CD4-positive, alpha-beta memory T cell (primary cell): Measurements from ENCODE around the gene SUPT4H1. TPM values are rescaled to one million over a fixed set of nuclear protein-coding genes. Genes with fewer than 3 reads are reported as not detected.

ENCODE experiments used
- CTCF ChIA-PET: fragments of 350-600 bp; sonication (Branson Sonifier 250); formaldehyde crosslinking; loops from one replicate; lab custom pipeline; 2021; ENCODE audit warnings: inconsistent platforms; ENCODE audit not compliant: partially characterized antibody; lab: Charles Lee
- POLR2A ChIA-PET: fragments of 350-600 bp; sonication (Branson Sonifier 250); formaldehyde crosslinking; loops from one replicate; lab custom pipeline; 2021; ENCODE audit not compliant: partially characterized antibody; lab: Charles Lee
- DNase-seq, 5 donors: peaks; one replicate each; pipeline versions ENCODE4 v3.0.0 to v3.0.0-alpha.2; 2020 to 2022; ENCODE audit warnings: mixed read lengths in 1 of 5
- H3K27ac ChIP-seq: one replicate; pipeline ENCODE4 v1.7.0; 2013; ENCODE audit warnings: low read depth, low read length
- H3K27me3 ChIP-seq: 2 replicates; pipeline ENCODE4 v1.7.0; 2013; ENCODE audit warnings: mild to moderate bottlenecking, low read length, moderate library complexity; ENCODE audit not compliant: insufficient read depth
- H3K36me3 ChIP-seq: 2 replicates; pipeline ENCODE4 v1.7.0; 2013; ENCODE audit warnings: mild to moderate bottlenecking, low read length, moderate library complexity; ENCODE audit not compliant: insufficient read depth
- H3K4me1 ChIP-seq: 2 replicates; pipeline ENCODE4 v1.7.0; 2013; ENCODE audit warnings: mild to moderate bottlenecking, low read length, moderate library complexity; ENCODE audit not compliant: insufficient read depth
- H3K4me3 ChIP-seq, 2 donors: one replicate each; pipeline ENCODE4 v1.7.0; 2013; ENCODE audit warnings: low read length in 2 of 2, mild to moderate bottlenecking in 1 of 2
- H3K9me3 ChIP-seq, 2 donors: one replicate each; pipeline ENCODE4 v1.7.0; 2013; ENCODE audit warnings: low read length in 2 of 2, control low read depth in 1 of 2; ENCODE audit not compliant: control insufficient read depth in 1 of 2
- H3K27ac Mint-ChIP-seq, 7 donors: one replicate each; pipeline ENCODE4 v1.8.0; 2020 to 2021; ENCODE audit warnings: mixed read lengths in 7 of 7, mild to moderate bottlenecking in 6 of 7, inconsistent platforms in 3 of 7, moderate library complexity in 3 of 7
- H3K27me3 Mint-ChIP-seq, 2 donors: one replicate each; pipeline ENCODE4 v1.8.0; 2020 to 2021; ENCODE audit warnings: mixed read lengths in 2 of 2
- H3K36me3 Mint-ChIP-seq, 2 donors: one replicate each; pipeline ENCODE4 v1.8.0; 2020 to 2021; ENCODE audit warnings: mixed read lengths in 2 of 2, inconsistent platforms in 1 of 2, mild to moderate bottlenecking in 1 of 2
- H3K4me1 Mint-ChIP-seq, 4 donors: one replicate each; pipeline ENCODE4 v1.8.0; 2020 to 2021; ENCODE audit warnings: mixed read lengths in 4 of 4, mild to moderate bottlenecking in 1 of 4
- H3K4me3 Mint-ChIP-seq, 8 donors: one replicate each; pipeline ENCODE4 v1.8.0; 2020 to 2021; ENCODE audit warnings: mixed read lengths in 8 of 8, mild to moderate bottlenecking in 7 of 8, moderate library complexity in 6 of 8, inconsistent platforms in 3 of 8
- H3K9me3 Mint-ChIP-seq, 8 donors: one replicate each; pipeline ENCODE4 v1.8.0; 2020 to 2021; ENCODE audit warnings: mixed read lengths in 8 of 8, mild to moderate bottlenecking in 5 of 8, inconsistent platforms in 3 of 8, moderate library complexity in 1 of 8
- intact Hi-C: fragments of 100-400 bp; cut with micrococcal nuclease; formaldehyde crosslinking; loops from one replicate; pipeline ENCODE4 v1.15.1; 2023
- polyA plus RNA-seq, 2 donors: library from polyadenylated mRNA; unstranded; fragments of 300-500 nt; fragmentation: Illumina TruSeq; gene quantifications; one replicate each; pipeline ENCODE4 v1.2.3, GENCODE V29; 2021
- total RNA-seq, 2 experiments: library from RNA; stranded (reverse); gene quantifications; one replicate each; pipeline ENCODE4 v1.2.3, GENCODE V29; 2021

The SUPT4H1 gene
- total and polyA plus RNA-seq, 4 experiments from 2014 or later = 61.4 to 120 (median 84.8) TPM

- DNase-seq = no peak
- CTCF ChIA-PET = no interaction called here
- H3K27me3 Mint-ChIP-seq = no peaks in the 10 kb centered on the region
- no peaks in the 10 kb centered on the region for H3K27me3 ChIP-seq
- H3K27ac ChIP-seq = no peak overlapping the region
- POLR2A ChIA-PET = interaction anchor here (1.3 kb wide), 1 partner anchor 48 kb away, joined by 3 read pairs; no protein-coding TSS in a partner anchor
- no peaks in the 10 kb centered on the region for H3K9me3 Mint-ChIP-seq
- H3K4me3 Mint-ChIP-seq = no peak overlapping the region
- H3K4me1 ChIP-seq = peaks cover 24% of the 10 kb centered on the region
- H3K4me3 ChIP-seq = no peak overlapping the region
- no peaks in the 10 kb centered on the region for H3K9me3 ChIP-seq
- H3K36me3 Mint-ChIP-seq = peaks cover 1 to 8% of the 10 kb centered on the region in 2 donors
- no peak overlapping the region for H3K27ac Mint-ChIP-seq
- intact Hi-C loops = no loop called here
- H3K36me3 ChIP-seq = no peaks in the 10 kb centered on the region
- peaks cover 20 to 33% (median 21%) of the 10 kb centered on the region in 4 donors for H3K4me1 Mint-ChIP-seq
Observed at GRCh38 chr17:58375811-58376210, 23.8 kb upstream of the SUPT4H1 start.

- H3K27ac ChIP-seq = no peak overlapping the region
- ChIA-PET POLR2A (no interaction called here), CTCF (no interaction called here)
- intact Hi-C loops = no loop called here
- H3K9me3 ChIP-seq = no peaks in the 10 kb centered on the region
- H3K27ac Mint-ChIP-seq = no peak overlapping the region
- H3K4me3 Mint-ChIP-seq = no peak overlapping the region
- peaks cover 1 to 8% of the 10 kb centered on the region in 2 donors for H3K36me3 Mint-ChIP-seq
- no peak overlapping the region for H3K4me3 ChIP-seq
- H3K4me1 ChIP-seq = peaks cover 19% of the 10 kb centered on the region
- H3K4me1 Mint-ChIP-seq = peaks cover 20 to 30% (median 21%) of the 10 kb centered on the region in 4 donors
- no peak for DNase-seq
- H3K27me3 Mint-ChIP-seq = no peaks in the 10 kb centered on the region
- H3K9me3 Mint-ChIP-seq = no peaks in the 10 kb centered on the region
- no peaks in the 10 kb centered on the region for H3K27me3 ChIP-seq
- no peaks in the 10 kb centered on the region for H3K36me3 ChIP-seq
Observed at GRCh38 chr17:58375256-58375655, 23.3 kb upstream of the SUPT4H1 start.

- peaks cover 6 to 16% (median 14%) of the 10 kb centered on the region in 4 donors for H3K4me1 Mint-ChIP-seq
- no peaks in the 10 kb centered on the region for H3K9me3 Mint-ChIP-seq
- H3K36me3 ChIP-seq = no peaks in the 10 kb centered on the region
- H3K4me1 ChIP-seq = peaks cover 6% of the 10 kb centered on the region
- ChIA-PET CTCF (no interaction called here), POLR2A (no interaction called here)
- H3K27me3 Mint-ChIP-seq = no peaks in the 10 kb centered on the region
- H3K27me3 ChIP-seq = no peaks in the 10 kb centered on the region
- no peak overlapping the region for H3K4me3 ChIP-seq
- H3K27ac ChIP-seq = no peak overlapping the region
- peaks cover 1 to 8% of the 10 kb centered on the region in 2 donors for H3K36me3 Mint-ChIP-seq
- H3K9me3 ChIP-seq = no peaks in the 10 kb centered on the region
- peak overlapping the region in 1 of 7 donors; percentile 12 for H3K27ac Mint-ChIP-seq
- intact Hi-C loops = no loop called here
- no peak for DNase-seq
- H3K4me3 Mint-ChIP-seq = no peak overlapping the region
Observed at GRCh38 chr17:58373923-58374322, 21.9 kb upstream of the SUPT4H1 start.

- Mint-ChIP-seq H3K4me3 (no peak overlapping the region), H3K9me3 (no peaks in the 10 kb centered on the region), H3K27me3 (no peaks in the 10 kb centered on the region), H3K27ac (no peak overlapping the region), H3K36me3 (peaks cover 1 to 8% of the 10 kb centered on the region in 2 donors), H3K4me1 (peaks cover 0 to 12% (median 8%) of the 10 kb centered on the region in 4 donors)
- no peak for DNase-seq
- no peaks in the 10 kb centered on the region for H3K4me1 ChIP-seq
- no peaks in the 10 kb centered on the region for H3K36me3 ChIP-seq
- H3K27ac ChIP-seq = no peak overlapping the region
- H3K4me3 ChIP-seq = no peak overlapping the region
- POLR2A ChIA-PET = no interaction called here
- H3K9me3 ChIP-seq = no peaks in the 10 kb centered on the region
- no peaks in the 10 kb centered on the region for H3K27me3 ChIP-seq
- CTCF ChIA-PET = interaction anchor here (1.2 to 1.5 kb wide), 2 partner anchors 28 to 56 kb away, joined by 3 to 7 read pairs; no protein-coding TSS in a partner anchor
- intact Hi-C loops = no loop called here
Observed at GRCh38 chr17:58373003-58373402, 21.0 kb upstream of the SUPT4H1 start.

GRCh38 chr17:58371300-58371950 lies 19.4 kb upstream of the SUPT4H1 start:
- Mint-ChIP-seq H3K9me3 (no peaks in the 10 kb centered on the region), H3K27ac (no peak overlapping the region), H3K36me3 (peaks cover 1 to 8% of the 10 kb centered on the region in 2 donors), H3K27me3 (no peaks in the 10 kb centered on the region), H3K4me1 (peaks cover 0 to 5% (median 0%) of the 10 kb centered on the region in 4 donors), H3K4me3 (no peak overlapping the region)
- POLR2A ChIA-PET = interaction anchor here (0.8 kb wide), 1 partner anchor 27 kb away, joined by 3 read pairs; no protein-coding TSS in a partner anchor
- H3K27ac ChIP-seq = no peak overlapping the region
- CTCF ChIA-PET = interaction anchor here (1.5 to 1.9 kb wide), 2 partner anchors 54 kb away, joined by 7 to 8 read pairs; no protein-coding TSS in a partner anchor
- no peaks in the 10 kb centered on the region for H3K9me3 ChIP-seq
- H3K36me3 ChIP-seq = no peaks in the 10 kb centered on the region
- no peak overlapping the region for H3K4me3 ChIP-seq
- no peak for DNase-seq
- no peaks in the 10 kb centered on the region for H3K27me3 ChIP-seq
- intact Hi-C loops = no loop called here
- no peaks in the 10 kb centered on the region for H3K4me1 ChIP-seq

GRCh38 chr17:58370716-58371115 lies 18.7 kb upstream of the SUPT4H1 start:
- H3K9me3 ChIP-seq = no peaks in the 10 kb centered on the region
- Mint-ChIP-seq H3K27ac (peak overlapping the region in 2 of 7 donors; percentile 70 to 76), H3K36me3 (peaks cover 1 to 8% of the 10 kb centered on the region in 2 donors), H3K4me3 (no peak overlapping the region), H3K9me3 (no peaks in the 10 kb centered on the region), H3K4me1 (peaks cover 0 to 5% (median 0%) of the 10 kb centered on the region in 4 donors), H3K27me3 (no peaks in the 10 kb centered on the region)
- no peaks in the 10 kb centered on the region for H3K4me1 ChIP-seq
- intact Hi-C loops = no loop called here
- ChIA-PET POLR2A (interaction anchor here (0.8 kb wide), 1 partner anchor 27 kb away, joined by 3 read pairs; no protein-coding TSS in a partner anchor), CTCF (interaction anchor here (0.8 to 1.9 kb wide), 2 partner anchors 9 to 53 kb away, joined by 3 to 8 read pairs; no protein-coding TSS in a partner anchor)
- H3K36me3 ChIP-seq = no peaks in the 10 kb centered on the region
- H3K27ac ChIP-seq = no peak overlapping the region
- no peak for DNase-seq
- H3K27me3 ChIP-seq = no peaks in the 10 kb centered on the region
- no peak overlapping the region for H3K4me3 ChIP-seq

- H3K27ac Mint-ChIP-seq = peak overlapping the region in 2 of 7 donors; percentile 70 to 76
- H3K27me3 Mint-ChIP-seq = no peaks in the 10 kb centered on the region
- H3K36me3 ChIP-seq = no peaks in the 10 kb centered on the region
- CTCF ChIA-PET = interaction anchor here (0.8 to 1.9 kb wide), 2 partner anchors 8 to 53 kb away, joined by 3 to 8 read pairs; no protein-coding TSS in a partner anchor
- peaks cover 1 to 8% of the 10 kb centered on the region in 2 donors for H3K36me3 Mint-ChIP-seq
- POLR2A ChIA-PET = interaction anchor here (0.8 kb wide), 1 partner anchor 26 kb away, joined by 3 read pairs; no protein-coding TSS in a partner anchor
- intact Hi-C loops = no loop called here
- no peaks in the 10 kb centered on the region for H3K27me3 ChIP-seq
- no peak overlapping the region for H3K27ac ChIP-seq
- H3K4me1 Mint-ChIP-seq = peaks cover 0 to 5% (median 0%) of the 10 kb centered on the region in 4 donors
- no peaks in the 10 kb centered on the region for H3K4me1 ChIP-seq
- H3K9me3 ChIP-seq = no peaks in the 10 kb centered on the region
- no peaks in the 10 kb centered on the region for H3K9me3 Mint-ChIP-seq
- no peak overlapping the region for H3K4me3 Mint-ChIP-seq
- no peak for DNase-seq
- H3K4me3 ChIP-seq = no peak overlapping the region
Observed at GRCh38 chr17:58370309-58370708, 18.3 kb upstream of the SUPT4H1 start.
